Activated naive CD4-positive, alpha-beta T cell treated with anti-CD3 and anti-CD28 coated beads, Interleukin-2, amount 50 U/mL, for 16 hours (primary cell): ENCODE measurements around the gene GABBR2.
"Not testable (repeated sequence)": the region's sequence is repeated elsewhere in the genome, so short reads cannot be mapped to it uniquely, and the experiment has no call there.

Experiments
- DNase-seq: peaks from one replicate; pipeline ENCODE4 v3.0.0-alpha.2; 2020

Gene GABBR2

DNA sequence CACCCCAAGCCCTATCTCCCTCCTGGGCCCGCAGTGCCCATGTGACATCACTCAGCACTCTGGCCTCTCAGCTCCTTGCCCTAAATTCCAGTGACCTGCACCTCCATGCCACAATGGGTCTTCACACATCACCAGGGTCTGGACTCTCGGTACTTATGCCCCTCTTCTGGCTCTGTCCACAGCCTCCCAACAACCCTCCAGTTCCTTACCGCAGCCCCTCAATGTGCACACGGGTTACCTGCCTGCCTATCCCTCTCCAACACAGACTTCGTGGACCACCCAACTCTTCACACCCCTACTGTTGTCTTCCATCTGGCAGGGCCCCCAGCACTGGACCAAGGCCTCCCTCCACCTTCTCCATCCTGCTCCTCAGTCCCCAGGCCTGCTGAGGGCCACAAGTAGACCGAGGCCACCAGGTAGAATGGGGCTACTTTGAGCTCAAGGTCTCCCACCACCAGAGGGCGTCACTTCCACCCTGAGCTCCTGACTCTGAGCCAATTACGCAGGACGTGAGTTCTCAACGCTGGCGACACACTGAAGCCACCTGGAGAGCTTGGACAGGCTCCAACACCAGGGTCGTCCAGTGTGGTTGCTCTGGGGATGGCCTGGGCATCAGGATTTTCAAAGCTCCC, 172.1 kb downstream of the GABBR2 start:
- DNase-seq, result no peak

DNA sequence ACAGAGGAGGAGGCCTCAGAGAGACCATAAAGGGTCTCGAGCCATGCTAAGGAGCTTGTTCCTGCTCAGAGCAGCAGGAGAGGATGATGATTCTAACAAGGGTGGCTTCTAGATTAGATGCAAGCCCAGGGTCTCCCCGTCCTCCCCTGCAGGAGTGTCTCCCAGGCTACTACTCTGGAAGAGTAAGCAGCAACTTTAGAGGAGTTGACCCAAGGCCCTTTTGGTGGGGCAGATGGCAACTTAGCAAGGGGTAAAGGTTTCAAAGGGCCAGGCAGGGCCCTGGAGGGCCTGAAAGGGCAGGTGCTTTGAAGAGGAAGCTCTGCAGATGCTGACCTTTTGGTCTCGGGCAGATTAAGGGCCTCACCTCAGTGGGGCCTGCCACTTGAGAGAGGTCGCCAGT, 174.9 kb downstream of the GABBR2 start:
- no peak for DNase-seq

DNA sequence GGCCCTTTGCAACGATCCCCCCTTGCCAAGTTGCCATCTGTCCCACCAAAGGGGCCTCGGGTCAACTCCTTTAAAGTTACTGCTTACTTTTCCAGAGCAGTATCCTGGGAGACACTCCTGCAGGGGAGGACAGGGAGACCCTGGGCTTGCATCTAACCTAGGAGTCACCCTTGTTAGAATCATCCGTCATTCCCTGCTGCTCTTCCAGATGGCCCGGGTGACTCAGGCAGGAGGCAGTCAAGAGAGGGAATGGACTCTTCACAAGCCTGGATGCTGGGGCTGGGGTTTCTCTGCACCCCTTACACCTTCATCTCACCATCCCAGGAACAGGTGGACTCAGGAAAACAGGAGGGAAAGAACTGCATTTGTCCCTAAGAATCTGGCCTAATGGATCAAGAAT, 175.6 kb downstream of the GABBR2 start:
- DNase-seq, result no peak

DNA sequence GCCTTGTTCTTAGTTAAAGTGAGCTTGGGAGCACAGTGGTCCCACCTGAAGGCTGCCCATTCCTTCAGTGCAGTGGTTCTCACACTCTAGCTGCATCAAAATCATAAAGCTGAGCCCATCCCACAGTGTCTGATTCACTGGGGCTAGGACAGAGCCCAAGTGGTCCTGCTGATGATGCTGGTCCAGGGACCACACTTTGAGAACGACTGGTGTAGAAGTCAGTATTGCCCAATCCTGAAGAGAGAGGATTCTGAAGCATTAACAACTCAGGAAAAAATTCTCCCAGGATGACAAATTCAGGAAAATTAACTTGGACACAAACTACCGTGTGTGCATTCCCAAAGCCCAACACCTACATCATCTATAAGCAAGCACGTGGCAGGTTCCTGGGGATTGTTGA, 176.2 kb downstream of the GABBR2 start:
- no peak for DNase-seq

DNA sequence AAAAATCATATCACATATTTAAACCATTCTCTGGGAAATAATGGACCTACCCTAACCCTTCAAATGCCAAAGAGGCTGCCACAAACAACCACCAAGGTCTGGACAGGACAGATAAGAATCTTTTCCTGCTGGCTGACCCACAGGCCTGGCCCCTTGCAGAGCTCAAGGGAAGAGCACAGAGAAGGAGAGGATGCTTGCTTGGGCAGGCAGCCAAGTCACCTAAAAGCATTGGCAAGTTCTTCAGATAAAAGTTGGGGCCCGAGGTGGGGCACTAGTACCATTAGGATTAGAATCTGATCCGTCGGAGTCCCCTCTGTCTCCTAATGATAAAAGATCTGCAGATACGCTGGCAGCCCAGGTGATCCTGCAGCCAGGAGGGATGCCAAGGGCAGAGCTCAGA, 176.6 kb downstream of the GABBR2 start:
- DNase-seq, result no peak

DNA sequence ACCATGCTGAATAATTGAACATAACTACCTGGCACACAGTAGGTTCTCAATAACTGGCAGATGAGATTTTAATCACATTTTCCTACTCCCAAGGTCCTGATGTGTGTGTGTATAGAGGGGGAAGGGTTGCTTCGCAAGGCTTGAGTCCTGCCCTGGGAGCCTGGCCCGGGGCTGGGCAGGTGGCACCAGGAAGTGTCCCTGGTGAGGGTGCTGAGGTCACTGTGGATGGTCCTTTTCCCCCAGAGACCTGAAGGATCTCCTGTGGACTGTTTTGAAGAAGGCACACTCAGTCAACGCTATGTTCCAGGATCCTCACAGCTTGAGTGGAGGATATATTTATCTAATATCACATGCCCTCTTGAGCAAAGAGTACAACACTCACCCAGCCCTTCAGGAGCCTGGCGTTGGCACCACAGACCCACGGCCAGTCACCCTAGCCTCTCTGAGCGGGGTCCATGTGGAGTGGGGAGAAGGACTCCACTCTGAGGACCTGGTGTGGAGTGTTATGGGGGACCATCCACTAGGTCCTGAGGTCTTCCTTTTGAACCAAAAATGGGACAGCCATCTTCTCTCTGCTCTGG, 177.8 kb downstream of the GABBR2 start:
- no peak for DNase-seq

DNA sequence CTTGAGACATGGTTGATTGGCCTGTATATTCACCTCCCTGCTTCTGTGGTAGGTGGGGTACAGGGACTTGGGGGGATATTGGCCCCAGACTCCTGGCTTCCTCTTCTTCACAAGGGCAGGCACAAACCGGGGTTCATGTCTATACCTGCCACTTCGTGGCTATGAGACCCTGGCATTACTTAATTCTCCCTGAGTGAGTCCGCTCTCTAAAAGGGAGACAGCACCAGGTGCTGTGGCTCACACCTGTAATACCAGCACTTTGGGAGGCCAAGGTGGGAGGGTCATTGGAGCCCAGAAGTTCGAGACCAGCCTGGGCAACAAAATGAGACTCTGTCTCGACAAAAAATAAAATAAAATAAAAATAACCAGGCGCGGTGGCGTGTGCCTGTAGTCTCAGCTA, 178.5 kb downstream of the GABBR2 start:
- no peak for DNase-seq

DNA sequence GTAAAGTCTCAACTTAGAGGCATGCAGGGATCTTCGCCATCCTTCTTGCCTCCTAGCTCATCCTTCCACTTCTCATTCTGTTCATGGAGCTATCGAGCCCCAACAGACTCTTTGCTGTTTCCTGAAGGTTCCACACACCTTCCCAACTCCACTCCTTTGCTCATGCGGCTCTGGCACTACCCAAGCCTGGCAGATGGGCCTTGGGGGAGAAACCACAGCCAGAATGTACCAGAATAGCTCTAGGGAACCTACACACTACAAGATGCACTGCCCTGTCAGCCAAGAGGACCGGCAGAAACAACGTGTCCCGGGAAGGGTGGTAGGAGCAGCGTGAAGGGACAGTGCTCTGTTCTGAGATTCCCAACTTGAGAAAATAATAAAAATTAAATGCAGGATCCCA, 178.9 kb downstream of the GABBR2 start:
- no peak for DNase-seq

DNA sequence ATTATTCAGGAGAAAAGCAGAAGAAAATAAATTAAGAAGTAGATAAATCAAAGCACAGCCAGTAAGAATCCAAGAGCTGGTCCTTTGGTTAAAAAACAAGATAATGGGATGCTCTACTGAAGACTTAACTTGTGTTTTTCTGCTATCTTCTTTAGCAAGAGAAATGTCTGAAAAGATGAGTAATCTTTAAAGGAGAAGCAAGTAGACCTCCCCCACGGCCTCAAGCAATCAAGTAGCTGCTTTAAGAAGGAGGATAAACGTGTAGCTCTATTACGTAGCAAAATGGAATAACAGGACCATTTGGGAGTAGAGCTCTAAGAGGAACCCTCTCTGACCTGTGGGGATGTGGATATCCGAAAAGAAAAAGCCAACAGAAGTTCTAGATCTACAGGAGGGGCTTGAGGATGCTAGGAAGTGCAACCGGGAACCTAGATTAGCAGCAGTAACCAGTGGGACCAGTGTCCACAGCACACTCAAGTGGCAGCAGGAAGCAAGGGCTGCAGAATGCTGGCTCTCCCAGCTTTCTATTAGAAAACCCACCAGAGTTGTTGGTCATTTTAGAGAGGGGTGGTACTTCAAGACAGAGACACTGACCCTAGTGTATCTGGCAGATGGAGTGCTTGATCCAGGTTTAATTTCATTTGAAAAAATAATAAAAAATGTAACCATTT, 185.4 kb downstream of the GABBR2 start:
- no peak for DNase-seq

DNA sequence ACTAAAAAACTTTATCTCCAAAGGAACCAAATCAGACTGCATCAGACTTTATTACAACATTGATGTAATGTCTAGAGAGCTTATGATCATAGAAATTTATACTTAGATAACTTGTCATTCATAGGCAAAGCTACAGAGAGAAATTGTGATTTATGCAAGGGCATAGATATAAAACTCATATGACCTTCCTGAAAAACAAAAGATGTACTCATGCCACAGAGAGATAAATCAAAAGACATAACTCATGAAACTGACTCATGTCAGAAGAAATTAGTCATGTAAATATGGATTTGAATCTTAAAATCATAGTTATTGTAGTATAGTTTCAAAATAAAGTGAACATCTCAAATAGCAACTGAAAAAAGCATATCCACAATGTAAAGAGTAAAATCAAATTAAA, 186.2 kb downstream of the GABBR2 start:
- DNase-seq, result no peak

DNA sequence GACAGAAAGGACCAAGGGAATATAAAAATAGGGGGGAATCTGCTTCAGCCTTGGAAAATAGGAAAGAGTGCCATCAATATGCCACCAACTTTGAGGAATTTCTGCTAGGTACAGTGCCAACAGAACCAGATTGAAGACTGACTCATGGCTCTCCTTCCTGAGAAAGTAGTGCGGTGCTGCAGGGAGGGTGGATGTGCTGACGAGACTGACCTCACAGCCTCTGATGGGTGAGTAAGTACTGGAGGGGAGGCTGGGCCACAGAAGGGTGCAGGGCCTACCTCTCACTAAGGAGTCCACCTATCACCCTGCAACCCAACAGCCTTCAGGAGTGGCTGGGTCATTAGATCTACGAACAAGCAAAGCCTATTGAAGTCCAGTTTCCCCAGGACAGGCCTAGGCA, 187.6 kb downstream of the GABBR2 start:
- no peak for DNase-seq

DNA sequence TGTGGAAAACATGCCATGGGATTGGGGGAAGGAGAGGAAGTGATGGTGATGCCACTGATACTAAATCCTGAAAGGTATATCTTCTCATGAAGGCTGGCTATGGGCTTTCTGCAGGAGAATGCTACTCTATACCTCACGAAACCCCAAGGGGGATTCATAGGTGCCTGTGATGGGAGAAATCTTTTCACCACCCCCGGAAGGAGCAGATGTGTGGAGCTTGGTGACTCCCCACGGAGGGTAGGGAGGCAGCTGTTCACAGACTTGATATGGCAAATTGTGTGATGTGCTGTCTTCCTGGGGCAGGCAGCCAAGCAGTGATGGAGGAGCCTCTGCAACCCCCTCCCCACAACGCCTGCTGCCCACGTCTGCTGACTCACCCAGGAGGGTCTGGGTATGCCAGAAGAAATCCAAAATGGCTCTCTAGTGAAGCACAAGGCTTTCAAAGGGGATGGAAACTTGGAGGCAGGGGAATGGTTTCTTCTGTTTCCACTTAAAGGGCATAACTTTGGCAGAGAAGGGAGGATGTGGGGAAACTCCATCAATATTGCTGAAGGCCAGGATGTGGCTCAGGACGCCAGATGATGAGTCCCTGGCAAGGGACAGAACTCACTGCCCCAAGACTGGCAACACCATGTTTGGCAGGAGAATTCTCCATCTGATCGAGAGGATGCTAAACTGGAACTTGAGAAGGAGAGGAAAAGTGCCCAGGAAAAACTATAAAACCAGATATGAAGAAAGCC, 188.3 kb downstream of the GABBR2 start:
- no peak for DNase-seq

DNA sequence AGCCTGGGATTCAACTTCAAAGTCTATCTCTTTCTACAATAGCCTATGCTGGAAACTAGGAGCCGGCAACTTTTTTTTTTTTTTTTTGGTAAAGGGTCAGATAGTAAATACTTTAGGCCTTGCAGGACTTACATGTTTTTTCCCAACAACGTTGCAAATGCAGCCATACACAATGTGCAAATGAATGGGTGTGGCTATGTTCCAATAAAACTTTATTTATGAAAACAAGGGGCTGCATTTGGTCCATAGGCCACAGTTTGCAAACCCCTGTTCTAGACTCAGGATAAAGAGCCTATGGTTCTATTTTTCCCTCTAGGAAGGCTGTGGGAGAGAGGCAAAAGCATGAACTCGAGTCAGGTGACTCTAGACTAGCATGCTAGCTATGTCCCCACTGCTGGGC, 189.1 kb downstream of the GABBR2 start:
- no peak for DNase-seq

DNA sequence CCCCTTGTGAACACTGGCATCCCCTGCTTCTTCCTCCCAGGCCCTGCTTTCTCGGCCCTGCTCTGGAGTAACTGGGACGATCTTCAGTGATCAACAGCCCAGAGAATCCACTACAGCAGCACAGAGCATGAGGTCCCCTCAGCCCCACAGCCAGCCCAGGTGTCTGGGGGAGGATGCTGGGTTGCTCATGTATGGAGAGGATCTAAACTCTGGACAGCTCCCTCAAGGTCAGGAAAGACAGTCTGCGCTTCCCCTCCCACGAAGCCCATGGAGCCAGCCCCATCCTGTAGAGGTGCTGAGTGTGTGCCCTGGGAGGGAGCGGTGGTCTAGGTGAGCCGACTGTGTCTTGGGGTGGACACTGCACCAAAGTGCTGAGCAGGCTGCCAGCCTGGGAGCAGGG, 190.2 kb downstream of the GABBR2 start:
- DNase-seq, result no peak

DNA sequence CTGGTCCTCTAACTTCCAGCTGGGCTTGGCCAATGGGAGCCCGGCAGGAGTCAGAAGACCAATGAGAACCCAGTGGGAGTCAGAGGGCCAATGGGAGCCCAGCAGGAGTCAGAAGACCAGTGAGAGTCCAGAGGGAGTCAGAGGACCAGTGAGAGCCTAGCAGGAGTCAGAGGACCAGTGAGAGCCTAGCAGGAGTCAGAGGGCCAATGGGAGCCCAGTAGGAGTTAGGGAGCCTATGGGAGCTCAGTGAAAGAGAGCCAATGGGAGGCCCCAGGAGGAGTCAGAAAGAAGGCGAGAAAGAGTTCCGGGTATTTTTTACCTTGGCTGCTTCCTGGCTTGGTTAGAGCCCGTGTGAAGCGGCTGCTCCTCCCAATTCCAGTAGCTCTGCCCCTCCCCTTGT, 191.0 kb downstream of the GABBR2 start:
- no peak for DNase-seq

DNA sequence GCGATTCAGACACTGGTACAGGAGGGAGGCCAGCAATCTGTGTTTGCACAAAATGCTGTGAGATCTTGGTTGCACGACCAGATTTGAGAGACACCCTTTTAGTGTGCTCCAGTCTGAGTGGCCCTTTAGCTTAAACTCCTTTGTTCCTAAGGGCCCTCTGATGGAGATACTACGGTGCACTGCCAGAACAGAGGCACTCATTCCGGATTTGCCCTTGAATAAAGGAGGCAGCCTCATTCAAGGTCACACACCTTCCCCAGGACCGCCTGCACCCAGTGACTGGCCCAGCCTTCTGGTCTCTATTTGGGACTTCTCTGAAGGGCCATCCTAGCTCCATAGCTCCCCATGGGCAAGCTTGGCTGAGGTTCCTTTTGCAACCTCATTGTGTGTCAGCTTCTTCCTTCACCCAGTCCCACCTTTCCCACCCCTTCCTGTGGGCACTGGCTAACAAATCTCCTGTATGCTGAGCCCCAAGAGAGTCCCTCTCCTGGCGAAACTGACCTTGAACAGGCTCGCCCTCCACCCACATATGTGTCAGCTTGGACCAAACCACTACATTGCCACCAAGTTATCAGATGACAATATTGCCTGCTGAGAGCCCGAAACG, 191.7 kb downstream of the GABBR2 start:
- DNase-seq, result no peak

DNA sequence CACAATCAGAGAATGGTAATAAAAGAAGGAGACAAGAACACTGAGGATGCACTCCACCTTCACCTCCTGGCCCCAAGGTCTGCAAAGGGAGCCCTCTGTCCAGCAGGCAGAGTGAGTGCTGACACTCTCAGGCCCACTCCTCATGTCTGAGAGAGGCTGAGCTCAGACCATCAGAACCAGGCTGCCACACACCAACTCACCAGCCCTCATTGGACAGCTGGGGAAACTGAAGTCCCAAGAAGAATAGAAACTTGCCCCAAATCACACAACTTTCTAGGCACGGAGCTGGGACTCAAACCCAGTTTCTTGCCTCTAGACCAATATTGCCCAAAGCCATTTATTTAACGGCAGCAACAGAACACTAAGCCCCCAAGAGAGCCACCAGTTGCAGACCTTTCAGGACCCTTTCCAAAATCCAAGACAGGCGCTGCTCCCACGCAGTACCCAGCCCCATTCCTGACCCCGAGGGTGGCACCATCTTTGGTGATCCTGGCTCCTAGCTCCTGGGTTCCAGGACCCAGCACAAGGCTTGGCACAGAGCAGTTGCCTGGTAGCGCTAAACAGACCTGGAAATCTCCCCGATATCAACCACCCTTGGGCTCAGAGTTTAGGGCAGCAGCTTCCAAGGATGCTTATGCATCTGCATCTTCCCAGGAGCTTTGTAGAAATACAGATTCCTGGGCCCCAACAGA, 192.4 kb downstream of the GABBR2 start:
- no peak for DNase-seq

DNA sequence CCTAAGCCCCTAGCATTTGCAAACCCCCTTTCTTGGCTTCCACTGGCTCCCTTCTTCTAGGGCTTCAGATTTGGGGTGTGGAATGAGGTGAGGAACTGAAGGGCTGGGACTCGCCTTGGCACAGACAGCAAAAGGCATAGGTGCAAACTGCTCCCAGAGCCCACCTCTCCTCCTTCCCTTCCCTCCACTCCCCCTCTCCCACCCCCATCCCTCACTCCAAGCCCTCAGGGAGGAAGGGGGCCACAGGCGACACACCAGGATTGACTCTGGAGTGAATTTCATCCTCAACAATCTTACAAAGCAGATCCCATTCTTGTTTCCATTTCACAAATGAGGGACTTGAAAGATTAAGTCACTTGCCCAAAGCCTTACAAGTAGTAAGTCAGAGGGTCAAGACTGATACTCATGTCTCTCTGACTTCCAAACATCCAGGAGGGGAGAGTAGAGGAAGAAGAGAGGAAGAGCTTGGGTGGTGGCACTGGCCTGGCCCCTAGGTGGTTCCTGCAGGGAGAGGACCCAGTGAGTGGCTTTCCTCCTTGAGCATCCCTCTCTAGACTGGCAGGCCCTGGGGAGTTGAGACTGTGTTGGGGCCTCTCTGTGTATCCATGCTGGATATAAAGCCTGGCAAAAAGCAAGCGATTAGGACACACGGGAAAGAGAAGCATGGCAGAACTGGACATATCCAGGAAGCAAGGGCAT, 193.1 kb downstream of the GABBR2 start:
- DNase-seq, result no peak

DNA sequence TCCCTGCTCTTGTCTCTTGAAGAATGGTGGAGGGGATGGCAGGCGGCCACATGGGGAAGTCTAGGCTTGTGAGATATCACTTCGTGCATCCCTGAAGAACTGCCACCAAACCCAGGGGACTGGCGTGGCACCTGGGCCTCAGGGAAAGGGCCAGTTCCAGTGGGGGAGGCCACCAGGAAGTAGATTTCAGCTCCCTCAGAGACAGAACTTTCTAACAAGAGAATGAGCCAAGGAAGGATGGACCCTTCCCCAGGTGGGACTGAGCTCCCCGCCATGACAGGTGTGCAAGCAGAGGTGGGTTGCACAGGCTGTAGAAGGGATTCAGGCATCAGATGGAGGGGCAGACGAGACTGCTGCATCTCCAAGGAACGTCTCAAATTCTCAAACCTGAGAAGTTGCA, 193.9 kb downstream of the GABBR2 start:
- DNase-seq, result no peak

DNA sequence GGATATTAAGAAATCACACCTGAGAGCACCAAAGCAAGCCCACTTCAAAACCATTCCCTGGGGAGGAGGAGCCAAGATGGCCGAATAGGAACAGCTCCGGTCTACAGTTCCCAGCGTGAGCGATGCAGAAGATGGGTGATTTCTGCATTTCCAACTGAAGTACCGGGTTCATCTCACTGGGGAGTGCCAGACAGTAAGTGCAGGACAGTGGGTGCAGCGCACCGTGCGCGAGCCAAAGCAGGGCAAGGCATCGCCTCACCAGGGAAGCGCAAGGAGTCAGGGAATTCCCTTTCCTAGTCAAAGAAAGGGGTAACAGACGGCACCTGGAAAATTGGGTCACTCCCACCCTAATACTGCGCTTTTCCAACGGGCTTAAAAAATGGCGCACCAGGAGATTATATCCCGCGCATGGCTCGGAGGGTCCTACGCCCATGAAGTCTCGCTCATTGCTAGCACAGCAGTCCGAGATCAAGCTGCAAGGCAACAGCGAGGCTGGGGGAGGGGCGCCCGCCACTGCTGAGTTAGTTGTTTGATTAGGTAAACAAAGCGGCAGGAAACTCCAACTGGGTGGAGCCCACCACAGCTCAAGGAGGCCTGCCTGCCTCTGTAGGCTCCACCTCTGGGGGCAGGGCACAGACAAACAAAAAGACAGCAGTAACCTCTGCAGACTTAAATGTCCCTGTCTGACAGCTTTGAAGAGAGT, 200.4 kb downstream of the GABBR2 start:
- DNase-seq, result not testable (repeated sequence)

DNA sequence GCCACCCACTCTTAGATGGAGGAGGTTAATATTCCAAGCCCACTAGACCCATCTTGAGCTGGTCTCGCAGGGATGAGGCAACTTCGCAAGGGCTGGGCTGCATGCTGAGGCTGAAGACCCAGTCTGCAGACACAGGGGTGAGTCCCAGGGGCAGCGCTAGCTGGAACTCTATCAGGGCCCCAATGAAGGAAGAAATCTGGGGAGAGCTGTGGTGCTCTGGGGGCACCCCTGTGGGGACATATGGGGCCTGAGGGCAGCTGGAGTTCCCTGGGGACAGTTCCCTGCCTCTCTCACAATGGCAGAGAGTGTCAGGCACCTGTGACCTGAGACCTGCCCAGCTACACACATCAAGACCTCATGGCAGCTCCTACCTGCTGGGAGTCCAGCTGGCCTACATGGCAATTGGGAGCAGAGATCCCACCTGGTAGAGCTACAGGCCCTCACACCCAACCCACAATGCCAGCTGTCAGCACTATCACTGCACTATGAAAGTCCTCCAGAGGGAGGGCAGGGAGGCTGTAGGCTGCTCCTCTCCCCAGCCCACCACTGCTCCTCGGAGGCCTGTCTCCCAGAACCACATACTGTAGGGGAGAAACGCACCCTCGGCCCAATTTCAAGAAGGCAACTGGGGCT, 202.2 kb downstream of the GABBR2 start:
- no peak for DNase-seq
